Measurements from ENCODE around the gene CPM. TPM values are rescaled to one million over a fixed set of nuclear protein-coding genes. Genes with fewer than 3 reads are reported as not detected.

Gene CPM
- total and polyA plus RNA-seq, 10 of the 15 experiments (the other 5 are each of a cell fraction or from before 2014, with no cell fraction given), result 0.06 to 1.7 (median 0.41) TPM

DNA sequence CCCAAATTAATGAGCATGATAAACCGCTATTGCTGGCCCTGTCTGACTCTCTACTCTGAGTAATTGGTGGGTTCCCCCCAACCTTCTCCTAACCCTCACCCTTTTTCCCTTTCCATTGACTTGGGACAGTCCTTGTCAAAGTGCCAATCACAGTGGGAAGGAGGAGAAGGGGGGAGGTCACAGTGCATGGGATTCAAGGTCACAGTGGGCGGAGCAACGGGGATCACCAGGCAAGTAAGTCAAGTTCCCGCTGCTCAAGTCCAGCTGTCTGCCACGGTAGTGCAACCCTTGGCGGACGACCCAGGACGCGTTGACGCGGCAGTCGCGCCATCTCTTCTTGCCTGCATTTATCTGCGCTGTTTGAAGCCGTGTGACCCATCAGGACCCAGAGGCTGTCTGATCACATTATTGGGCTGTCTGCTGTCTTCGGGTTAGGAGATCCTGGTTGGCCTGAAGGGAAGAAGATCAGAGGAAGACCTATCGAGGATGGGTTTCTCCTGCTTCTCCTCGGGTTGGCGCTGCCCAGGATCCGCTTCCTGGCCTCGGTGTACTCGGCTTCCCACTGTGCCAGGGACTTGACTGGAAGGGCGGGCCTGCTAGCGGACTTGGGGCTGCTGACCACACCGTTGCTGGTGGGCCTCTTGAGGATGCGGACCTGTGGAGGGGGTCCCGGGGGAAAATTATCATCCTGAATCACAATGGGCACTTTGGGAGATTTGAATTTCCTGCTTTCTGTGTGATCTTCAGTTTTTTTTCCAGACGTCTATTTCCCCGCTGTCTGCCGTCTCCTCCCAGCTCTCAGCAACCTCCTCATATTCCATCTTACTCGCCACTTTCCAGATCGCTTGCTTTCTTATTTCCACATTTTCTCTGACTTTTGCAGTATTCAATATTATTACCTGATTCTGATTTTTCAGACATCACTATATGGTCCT, 128.0 kb downstream of the CPM start:
- H3K27me3 ChIP-seq (replicated peaks in 1 of 2; ENCODE audit: control insufficient read depth in 2 of 2, insufficient read depth in 2 of 2, low read length in 1 of 2), result no peaks in the 10 kb centered on the region
- DNase-seq (ENCODE audit: low read depth, low spot score) (no peak), ATAC-seq (no peak), FAIRE-seq (no peak)
- H3K4me1 ChIP-seq (ENCODE audit: control insufficient read depth, insufficient read depth, low read length), result peaks cover 6% of the 10 kb centered on the region
- 0 out of 4 replicates have a peak, but pooled peaks cover 0 to 1% of the 10 kb centered on the region in 2 experiments for H3K36me3 ChIP-seq (ENCODE audit: control insufficient read depth in 2 of 2, insufficient read depth in 2 of 2, low read length in 1 of 2)
- TF ChIP-seq IKZF1 (conservative IDR thresholded peaks at IDR 0.05) (no peak), ETV6 (conservative IDR thresholded peaks at IDR 0.05 in 1 of 2, IDR thresholded peaks at IDR 0.05 in 1 of 2; ENCODE audit: borderline replicate concordance in 1 of 2, low read depth in 1 of 2) (no peak), NBN (IDR thresholded peaks at IDR 0.05) (no peak), ATF3 (IDR thresholded peaks at IDR 0.05; ENCODE audit: borderline replicate concordance, extremely low read depth, low read depth, low read length) (no peak), MYC (IDR thresholded peaks at IDR 0.05; ENCODE audit: insufficient read depth, insufficient read length, insufficient replicate concordance, low read length, severe bottlenecking) (no peak), PAX8 (IDR thresholded peaks at IDR 0.05) (no peak)
- TF ChIP-seq, protein P1, sequence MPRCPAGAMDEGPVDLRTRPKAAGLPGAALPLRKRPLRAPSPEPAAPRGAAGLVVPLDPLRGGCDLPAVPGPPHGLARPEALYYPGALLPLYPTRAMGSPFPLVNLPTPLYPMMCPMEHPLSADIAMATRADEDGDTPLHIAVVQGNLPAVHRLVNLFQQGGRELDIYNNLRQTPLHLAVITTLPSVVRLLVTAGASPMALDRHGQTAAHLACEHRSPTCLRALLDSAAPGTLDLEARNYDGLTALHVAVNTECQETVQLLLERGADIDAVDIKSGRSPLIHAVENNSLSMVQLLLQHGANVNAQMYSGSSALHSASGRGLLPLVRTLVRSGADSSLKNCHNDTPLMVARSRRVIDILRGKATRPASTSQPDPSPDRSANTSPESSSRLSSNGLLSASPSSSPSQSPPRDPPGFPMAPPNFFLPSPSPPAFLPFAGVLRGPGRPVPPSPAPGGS (IDR thresholded peaks at IDR 0.05; ENCODE audit: borderline replicate concordance, insufficient read depth, low read depth, low read length, poor library complexity, severe bottlenecking), result no peak
- TF ChIP-seq, protein P2, sequence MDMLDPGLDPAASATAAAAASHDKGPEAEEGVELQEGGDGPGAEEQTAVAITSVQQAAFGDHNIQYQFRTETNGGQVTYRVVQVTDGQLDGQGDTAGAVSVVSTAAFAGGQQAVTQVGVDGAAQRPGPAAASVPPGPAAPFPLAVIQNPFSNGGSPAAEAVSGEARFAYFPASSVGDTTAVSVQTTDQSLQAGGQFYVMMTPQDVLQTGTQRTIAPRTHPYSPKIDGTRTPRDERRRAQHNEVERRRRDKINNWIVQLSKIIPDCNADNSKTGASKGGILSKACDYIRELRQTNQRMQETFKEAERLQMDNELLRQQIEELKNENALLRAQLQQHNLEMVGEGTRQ (IDR thresholded peaks at IDR 0.05; ENCODE audit: borderline replicate concordance, low read depth, low read length), result no peak
- no peaks in the 10 kb centered on the region for H4K20me1 ChIP-seq (ENCODE audit: control insufficient read depth, insufficient read depth)
- H2AFZ ChIP-seq (ENCODE audit: control insufficient read depth, low read depth, low read length), result no peak overlapping the region
- ChIA-PET RAD21 (ENCODE audit: unreplicated experiment) (no interaction called here), CTCF (no interaction called here), SMC1A (ENCODE audit: uncharacterized antibody, unreplicated experiment) (interaction anchor here (1.0 kb wide), 1 partner anchor 11 kb away, joined by 3 read pairs; no protein-coding TSS in a partner anchor), POLR2A (no interaction called here)
- 94% methylated on average over 31 of the region's 32 CpGs for WGBS (ENCODE audit: insufficient coverage, insufficient replicate concordance, low lambda C conversion rate, missing lambda C conversion rate)
- H3K4me2 ChIP-seq (ENCODE audit: control insufficient read depth, insufficient read depth), result no peak overlapping the region
- peaks cover 19% of the 10 kb centered on the region for H3K79me2 ChIP-seq (ENCODE audit: control insufficient read depth, insufficient read depth, low read length)
- intact Hi-C loops (cut with micrococcal nuclease; ENCODE audit: unreplicated experiment), result loop anchor here (5.0 kb wide), 4 partner anchors 118 to 433 kb away; partner anchors contain the start of genes NUP107 and RAP1B
- no TSS peak for BruUV-seq (replicated peaks)
- H3K27ac ChIP-seq (ENCODE audit: control insufficient read depth, insufficient read depth), result no peak overlapping the region
- no peak overlapping the region for H3K9ac ChIP-seq (ENCODE audit: control insufficient read depth, insufficient read depth, low read length)
- peaks cover 2% of the 10 kb centered on the region; the same call in 1 of the 3 replicates for H3K9me3 ChIP-seq (replicated peaks; ENCODE audit: control insufficient read depth, insufficient read depth, low read length)
- in situ Hi-C loops (cut with MboI), result no loop called here
- H3K4me3 ChIP-seq, result no peak overlapping the region

All from GM12878 (cell line).